ENCODE measurements around the gene TUBB2A.
A peak's percentile ranks its signal among the peaks of the same experiment; 100 is the strongest.
"Not testable (repeated sequence)": the region's sequence is repeated elsewhere in the genome, so short reads cannot be mapped to it uniquely, and the experiment has no call there.

TUBB2A gene
- total RNA-seq, result 9.3 to 10.2 reads per million in 2 experiments

GRCh38 chr6:3157131-3157933 lies at the start of gene TUBB2A:
Gene TUBB2A, minus strand, starts transcription at chr6:3157544. Its CDS starts 81 bp downstream, at chr6:3157463.
- DNase-seq (ENCODE audit: low read depth), result peak; percentile 84

- DNase-seq (ENCODE audit: low read depth), result no peak
Measured at GRCh38 chr6:3206339-3207015, 49.1 kb upstream of the TUBB2A start.

- no peak for DNase-seq (ENCODE audit: low read depth)
Measured at GRCh38 chr6:3205913-3206312, 48.6 kb upstream of the TUBB2A start.

GRCh38 chr6:3204921-3205320 lies 47.6 kb upstream of the TUBB2A start:
- DNase-seq (ENCODE audit: low read depth), result no peak

- no peak for DNase-seq (ENCODE audit: low read depth)
Measured at GRCh38 chr6:3202999-3203696, 45.8 kb upstream of the TUBB2A start.

GRCh38 chr6:3201388-3201787 lies 44.0 kb upstream of the TUBB2A start:
- no peak for DNase-seq (ENCODE audit: low read depth)

GRCh38 chr6:3200682-3201081 lies 43.3 kb upstream of the TUBB2A start:
- DNase-seq (ENCODE audit: low read depth), result no peak

- no peak for DNase-seq (ENCODE audit: low read depth)
Measured at GRCh38 chr6:3199382-3199781, 42.0 kb upstream of the TUBB2A start.

- not testable (repeated sequence) for DNase-seq (ENCODE audit: low read depth)
Measured at GRCh38 chr6:3197734-3198133, 40.4 kb upstream of the TUBB2A start.

GRCh38 chr6:3196770-3197169 lies 39.4 kb upstream of the TUBB2A start:
- no peak for DNase-seq (ENCODE audit: low read depth)

GRCh38 chr6:3195695-3196497 lies 38.6 kb upstream of the TUBB2A start:
- DNase-seq (ENCODE audit: low read depth), result no peak

- DNase-seq (ENCODE audit: low read depth), result no peak
Measured at GRCh38 chr6:3195420-3195694, 38.0 kb upstream of the TUBB2A start.

GRCh38 chr6:3194535-3195419 lies 37.4 kb upstream of the TUBB2A start:
- no peak for DNase-seq (ENCODE audit: low read depth)

GRCh38 chr6:3193102-3193849 lies 35.9 kb upstream of the TUBB2A start:
- no peak for DNase-seq (ENCODE audit: low read depth)

GRCh38 chr6:3190779-3191178 lies 33.4 kb upstream of the TUBB2A start:
- no peak for DNase-seq (ENCODE audit: low read depth)

GRCh38 chr6:3190056-3190455 lies 32.7 kb upstream of the TUBB2A start:
- no peak for DNase-seq (ENCODE audit: low read depth)

GRCh38 chr6:3189192-3189591 lies 31.8 kb upstream of the TUBB2A start:
- DNase-seq (ENCODE audit: low read depth), result not testable (repeated sequence)

- no peak for DNase-seq (ENCODE audit: low read depth)
Measured at GRCh38 chr6:3188262-3188661, 30.9 kb upstream of the TUBB2A start.

- no peak for DNase-seq (ENCODE audit: low read depth)
Measured at GRCh38 chr6:3186974-3187382, 29.6 kb upstream of the TUBB2A start.

GRCh38 chr6:3183066-3183465 lies 25.7 kb upstream of the TUBB2A start:
- no peak for DNase-seq (ENCODE audit: low read depth)
